ENCODE results near the gene A1BG. TPM values are rescaled to one million over a fixed set of nuclear protein-coding genes. Genes with fewer than 3 reads are reported as not detected.

Gene A1BG
- total and polyA plus RNA-seq, 2 of the 13 experiments (the other 11 are each of a cell fraction or from before 2014, with no cell fraction given), result 14.7 to 41.4 TPM

DNA sequence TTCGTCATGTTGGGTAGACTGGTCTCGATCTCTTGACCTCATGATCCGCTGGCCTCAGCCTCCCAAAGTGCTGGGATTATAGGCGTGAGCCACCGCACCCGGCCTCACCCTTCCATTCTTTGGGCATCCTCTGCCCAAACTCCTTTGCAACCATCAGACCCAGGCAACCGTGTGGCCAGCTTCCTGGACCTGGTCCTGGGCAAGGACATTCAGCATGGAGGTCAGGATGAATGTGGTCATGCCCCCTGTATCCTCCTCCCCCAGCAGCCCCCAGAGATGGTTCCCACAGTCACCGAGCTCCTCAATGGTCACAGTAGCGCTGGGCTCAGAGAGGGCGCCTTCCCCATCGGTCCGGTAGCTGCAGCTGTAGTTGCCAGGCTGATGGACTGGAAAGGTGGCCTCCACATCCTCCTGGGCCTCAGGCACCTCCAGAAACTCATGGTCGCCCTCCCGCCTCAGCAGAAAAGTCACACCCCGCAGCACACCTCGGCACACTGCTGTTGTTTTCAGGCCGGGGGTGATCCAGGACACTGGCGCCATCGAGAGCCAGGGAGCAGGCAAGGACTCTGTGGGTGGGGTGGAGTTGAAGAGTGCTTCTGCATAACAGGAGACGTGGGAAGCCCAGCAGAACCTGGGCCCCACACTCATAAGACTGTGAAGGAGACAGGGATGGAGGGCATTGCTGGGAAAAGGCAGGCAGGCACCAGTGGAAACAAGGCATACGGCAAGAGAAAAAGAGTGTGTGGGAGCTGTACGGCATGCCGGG lies 1.1 kb downstream of the A1BG start (continued):
- TF ChIP-seq, protein P1, sequence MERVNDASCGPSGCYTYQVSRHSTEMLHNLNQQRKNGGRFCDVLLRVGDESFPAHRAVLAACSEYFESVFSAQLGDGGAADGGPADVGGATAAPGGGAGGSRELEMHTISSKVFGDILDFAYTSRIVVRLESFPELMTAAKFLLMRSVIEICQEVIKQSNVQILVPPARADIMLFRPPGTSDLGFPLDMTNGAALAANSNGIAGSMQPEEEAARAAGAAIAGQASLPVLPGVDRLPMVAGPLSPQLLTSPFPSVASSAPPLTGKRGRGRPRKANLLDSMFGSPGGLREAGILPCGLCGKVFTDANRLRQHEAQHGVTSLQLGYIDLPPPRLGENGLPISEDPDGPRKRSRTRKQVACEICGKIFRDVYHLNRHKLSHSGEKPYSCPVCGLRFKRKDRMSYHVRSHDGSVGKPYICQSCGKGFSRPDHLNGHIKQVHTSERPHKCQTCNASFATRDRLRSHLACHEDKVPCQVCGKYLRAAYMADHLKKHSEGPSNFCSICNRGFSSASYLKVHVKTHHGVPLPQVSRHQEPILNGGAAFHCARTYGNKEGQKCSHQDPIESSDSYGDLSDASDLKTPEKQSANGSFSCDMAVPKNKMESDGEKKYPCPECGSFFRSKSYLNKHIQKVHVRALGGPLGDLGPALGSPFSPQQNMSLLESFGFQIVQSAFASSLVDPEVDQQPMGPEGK (CRISPR knock-in tag; IDR thresholded peaks at IDR 0.05), result no peak
- TF ChIP-seq, protein P2, sequence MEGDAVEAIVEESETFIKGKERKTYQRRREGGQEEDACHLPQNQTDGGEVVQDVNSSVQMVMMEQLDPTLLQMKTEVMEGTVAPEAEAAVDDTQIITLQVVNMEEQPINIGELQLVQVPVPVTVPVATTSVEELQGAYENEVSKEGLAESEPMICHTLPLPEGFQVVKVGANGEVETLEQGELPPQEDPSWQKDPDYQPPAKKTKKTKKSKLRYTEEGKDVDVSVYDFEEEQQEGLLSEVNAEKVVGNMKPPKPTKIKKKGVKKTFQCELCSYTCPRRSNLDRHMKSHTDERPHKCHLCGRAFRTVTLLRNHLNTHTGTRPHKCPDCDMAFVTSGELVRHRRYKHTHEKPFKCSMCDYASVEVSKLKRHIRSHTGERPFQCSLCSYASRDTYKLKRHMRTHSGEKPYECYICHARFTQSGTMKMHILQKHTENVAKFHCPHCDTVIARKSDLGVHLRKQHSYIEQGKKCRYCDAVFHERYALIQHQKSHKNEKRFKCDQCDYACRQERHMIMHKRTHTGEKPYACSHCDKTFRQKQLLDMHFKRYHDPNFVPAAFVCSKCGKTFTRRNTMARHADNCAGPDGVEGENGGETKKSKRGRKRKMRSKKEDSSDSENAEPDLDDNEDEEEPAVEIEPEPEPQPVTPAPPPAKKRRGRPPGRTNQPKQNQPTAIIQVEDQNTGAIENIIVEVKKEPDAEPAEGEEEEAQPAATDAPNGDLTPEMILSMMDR (CRISPR knock-in tag; IDR thresholded peaks at IDR 0.05), result peak; percentile 32; the same call in 1 of the 2 replicates
- TF ChIP-seq, protein P3, sequence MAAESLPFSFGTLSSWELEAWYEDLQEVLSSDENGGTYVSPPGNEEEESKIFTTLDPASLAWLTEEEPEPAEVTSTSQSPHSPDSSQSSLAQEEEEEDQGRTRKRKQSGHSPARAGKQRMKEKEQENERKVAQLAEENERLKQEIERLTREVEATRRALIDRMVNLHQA (CRISPR knock-in tag; IDR thresholded peaks at IDR 0.05), result no peak
- TF ChIP-seq DNMT1 (CRISPR knock-in tag; IDR thresholded peaks at IDR 0.05), result 0 out of 2 replicates have a peak, but pooled peaks have one; percentile 41
- TF ChIP-seq ZNF329 (CRISPR knock-in tag; IDR thresholded peaks at IDR 0.05; ENCODE audit: low read depth), result peak; percentile 93
- TF ChIP-seq, protein P4, sequence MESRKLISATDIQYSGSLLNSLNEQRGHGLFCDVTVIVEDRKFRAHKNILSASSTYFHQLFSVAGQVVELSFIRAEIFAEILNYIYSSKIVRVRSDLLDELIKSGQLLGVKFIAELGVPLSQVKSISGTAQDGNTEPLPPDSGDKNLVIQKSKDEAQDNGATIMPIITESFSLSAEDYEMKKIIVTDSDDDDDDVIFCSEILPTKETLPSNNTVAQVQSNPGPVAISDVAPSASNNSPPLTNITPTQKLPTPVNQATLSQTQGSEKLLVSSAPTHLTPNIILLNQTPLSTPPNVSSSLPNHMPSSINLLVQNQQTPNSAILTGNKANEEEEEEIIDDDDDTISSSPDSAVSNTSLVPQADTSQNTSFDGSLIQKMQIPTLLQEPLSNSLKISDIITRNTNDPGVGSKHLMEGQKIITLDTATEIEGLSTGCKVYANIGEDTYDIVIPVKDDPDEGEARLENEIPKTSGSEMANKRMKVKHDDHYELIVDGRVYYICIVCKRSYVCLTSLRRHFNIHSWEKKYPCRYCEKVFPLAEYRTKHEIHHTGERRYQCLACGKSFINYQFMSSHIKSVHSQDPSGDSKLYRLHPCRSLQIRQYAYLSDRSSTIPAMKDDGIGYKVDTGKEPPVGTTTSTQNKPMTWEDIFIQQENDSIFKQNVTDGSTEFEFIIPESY (CRISPR knock-in tag; IDR thresholded peaks at IDR 0.05), result peak; percentile 80; the same call in 1 of the 2 replicates
- TF ChIP-seq, protein P5, sequence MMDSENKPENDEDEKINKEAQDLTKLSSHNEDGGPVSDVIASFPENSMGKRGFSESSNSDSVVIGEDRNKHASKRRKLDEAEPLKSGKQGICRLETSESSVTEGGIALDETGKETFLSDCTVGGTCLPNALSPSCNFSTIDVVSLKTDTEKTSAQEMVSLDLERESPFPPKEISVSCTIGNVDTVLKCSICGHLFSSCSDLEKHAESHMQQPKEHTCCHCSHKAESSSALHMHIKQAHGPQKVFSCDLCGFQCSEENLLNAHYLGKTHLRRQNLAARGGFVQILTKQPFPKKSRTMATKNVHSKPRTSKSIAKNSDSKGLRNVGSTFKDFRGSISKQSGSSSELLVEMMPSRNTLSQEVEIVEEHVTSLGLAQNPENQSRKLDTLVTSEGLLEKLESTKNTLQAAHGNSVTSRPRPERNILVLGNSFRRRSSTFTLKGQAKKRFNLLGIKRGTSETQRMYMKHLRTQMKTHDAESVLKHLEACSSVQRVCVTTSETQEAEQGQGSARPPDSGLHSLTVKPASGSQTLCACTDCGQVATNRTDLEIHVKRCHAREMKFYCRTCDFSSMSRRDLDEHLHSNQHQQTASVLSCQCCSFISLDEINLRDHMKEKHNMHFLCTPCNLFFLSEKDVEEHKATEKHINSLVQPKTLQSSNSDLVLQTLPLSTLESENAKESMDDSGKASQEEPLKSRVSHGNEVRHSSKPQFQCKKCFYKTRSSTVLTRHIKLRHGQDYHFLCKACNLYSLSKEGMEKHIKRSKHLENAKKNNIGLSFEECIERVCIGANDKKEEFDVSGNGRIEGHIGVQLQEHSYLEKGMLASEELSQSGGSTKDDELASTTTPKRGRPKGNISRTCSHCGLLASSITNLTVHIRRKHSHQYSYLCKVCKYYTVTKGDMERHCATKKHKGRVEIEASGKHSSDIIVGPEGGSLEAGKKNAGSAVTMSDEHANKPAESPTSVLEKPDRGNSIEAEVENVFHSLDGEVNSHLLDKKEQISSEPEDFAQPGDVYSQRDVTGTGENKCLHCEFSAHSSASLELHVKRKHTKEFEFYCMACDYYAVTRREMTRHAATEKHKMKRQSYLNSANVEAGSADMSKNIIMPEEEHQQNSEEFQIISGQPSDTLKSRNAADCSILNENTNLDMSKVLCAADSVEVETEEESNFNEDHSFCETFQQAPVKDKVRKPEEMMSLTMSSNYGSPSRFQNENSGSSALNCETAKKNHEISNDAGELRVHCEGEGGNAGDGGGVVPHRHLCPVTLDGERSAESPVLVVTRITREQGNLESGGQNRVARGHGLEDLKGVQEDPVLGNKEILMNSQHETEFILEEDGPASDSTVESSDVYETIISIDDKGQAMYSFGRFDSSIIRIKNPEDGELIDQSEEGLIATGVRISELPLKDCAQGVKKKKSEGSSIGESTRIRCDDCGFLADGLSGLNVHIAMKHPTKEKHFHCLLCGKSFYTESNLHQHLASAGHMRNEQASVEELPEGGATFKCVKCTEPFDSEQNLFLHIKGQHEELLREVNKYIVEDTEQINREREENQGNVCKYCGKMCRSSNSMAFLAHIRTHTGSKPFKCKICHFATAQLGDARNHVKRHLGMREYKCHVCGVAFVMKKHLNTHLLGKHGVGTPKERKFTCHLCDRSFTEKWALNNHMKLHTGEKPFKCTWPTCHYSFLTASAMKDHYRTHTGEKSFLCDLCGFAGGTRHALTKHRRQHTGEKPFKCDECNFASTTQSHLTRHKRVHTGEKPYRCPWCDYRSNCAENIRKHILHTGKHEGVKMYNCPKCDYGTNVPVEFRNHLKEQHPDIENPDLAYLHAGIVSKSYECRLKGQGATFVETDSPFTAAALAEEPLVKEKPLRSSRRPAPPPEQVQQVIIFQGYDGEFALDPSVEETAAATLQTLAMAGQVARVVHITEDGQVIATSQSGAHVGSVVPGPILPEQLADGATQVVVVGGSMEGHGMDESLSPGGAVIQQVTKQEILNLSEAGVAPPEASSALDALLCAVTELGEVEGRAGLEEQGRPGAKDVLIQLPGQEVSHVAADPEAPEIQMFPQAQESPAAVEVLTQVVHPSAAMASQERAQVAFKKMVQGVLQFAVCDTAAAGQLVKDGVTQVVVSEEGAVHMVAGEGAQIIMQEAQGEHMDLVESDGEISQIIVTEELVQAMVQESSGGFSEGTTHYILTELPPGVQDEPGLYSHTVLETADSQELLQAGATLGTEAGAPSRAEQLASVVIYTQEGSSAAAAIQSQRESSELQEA (CRISPR knock-in tag; IDR thresholded peaks at IDR 0.05; ENCODE audit: not compliant biosample characterization), result peak; percentile 28
- TF ChIP-seq ZBTB38 (CRISPR knock-in tag; IDR thresholded peaks at IDR 0.05), result peak; percentile 40; the same call in 1 of the 2 replicates
- TF ChIP-seq HOXA9 (CRISPR knock-in tag; IDR thresholded peaks at IDR 0.05; ENCODE audit: borderline replicate concordance), result no peak
- 0 out of 2 replicates have a peak, but pooled peaks have one; percentile 25 for TF ChIP-seq ZNF550 (CRISPR knock-in tag; IDR thresholded peaks at IDR 0.05; ENCODE audit: borderline replicate concordance)
